ENCODE results near the gene PTGFRN.

DNA sequence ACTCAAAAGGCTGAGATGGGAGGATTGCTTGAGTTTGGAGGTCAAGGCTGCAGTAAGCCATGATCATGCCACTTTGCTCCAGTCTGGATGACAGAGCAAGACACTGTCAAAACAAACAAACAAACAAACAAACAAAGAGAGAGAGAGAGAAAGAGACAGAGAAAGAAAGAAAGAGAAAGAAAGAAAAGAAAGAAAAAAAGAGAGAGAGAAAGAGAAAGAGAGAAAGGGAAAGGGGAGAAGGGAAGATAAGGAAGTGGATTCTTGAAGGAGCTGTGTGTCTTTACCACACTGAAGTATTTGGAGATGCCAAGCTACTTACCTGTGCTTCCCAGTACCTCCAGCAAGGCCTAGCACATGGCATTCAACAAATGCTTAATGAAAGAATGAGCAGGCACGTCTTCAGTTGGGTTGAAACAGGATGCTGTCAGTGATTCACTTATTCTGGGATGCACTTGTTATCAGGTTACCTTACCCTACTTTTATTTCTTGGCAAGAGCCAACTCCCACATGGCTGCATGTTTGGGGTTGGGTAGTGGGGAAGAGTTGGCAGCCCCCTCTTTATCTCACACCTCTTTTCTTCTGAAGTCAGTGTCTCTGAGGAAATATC is 120.7 kb downstream of the PTGFRN start:
- no peak for TF ChIP-seq KDM1A (IDR thresholded peaks at IDR 0.05; ENCODE audit: borderline replicate concordance, low read length)
- TF ChIP-seq TCF12 (IDR thresholded peaks at IDR 0.05; ENCODE audit: low read depth, low read length), result no peak
- no peak for TF ChIP-seq RAD21 (IDR thresholded peaks at IDR 0.05 in 1 of 2, conservative IDR thresholded peaks at IDR 0.05 in 1 of 2; ENCODE audit: low read depth in 2 of 2, low read length in 2 of 2)
- no peak for TF ChIP-seq GABPA (IDR thresholded peaks at IDR 0.05; ENCODE audit: borderline replicate concordance, insufficient read depth, low read length)
- no peak for TF ChIP-seq SP1 (IDR thresholded peaks at IDR 0.05; ENCODE audit: low read depth, low read length)
- TF ChIP-seq ZNF274 (IDR thresholded peaks at IDR 0.05; ENCODE audit: borderline replicate concordance, extremely low read depth, low read length), result no peak
- TF ChIP-seq, protein P1, sequence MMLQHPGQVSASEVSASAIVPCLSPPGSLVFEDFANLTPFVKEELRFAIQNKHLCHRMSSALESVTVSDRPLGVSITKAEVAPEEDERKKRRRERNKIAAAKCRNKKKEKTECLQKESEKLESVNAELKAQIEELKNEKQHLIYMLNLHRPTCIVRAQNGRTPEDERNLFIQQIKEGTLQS (IDR thresholded peaks at IDR 0.05; ENCODE audit: insufficient read depth, low read depth, low read length), result no peak

All from H1 (cell line).